Heart left ventricle (tissue), 16 donors: Measurements from ENCODE around the gene POU2AF2. TPM values are rescaled to one million over a fixed set of nuclear protein-coding genes. Genes with fewer than 3 reads are reported as not detected.

Source experiments
- ATAC-seq, 4 donors: fragments of 200-7000 bp; cut with Tn5 transposase; one replicate each; pipeline ENCODE4 v1.9.1; 2020 to 2022; ENCODE audit warnings: moderate library complexity in 4 of 4, mild to moderate bottlenecking in 3 of 4, moderate number of reproducible peaks in 1 of 4
- DNase-seq, 5 donors: peaks; one replicate each; pipeline ENCODE4 v3.0.0-alpha.2; 2020
- H3K27ac ChIP-seq, 12 donors: fragments of 200-600 bp; sonication (generic) in 4 of 12; one replicate each; pipeline versions ENCODE4 v1.5.0 to v1.8.0; 2016 to 2022; ENCODE audit warnings: mild to moderate bottlenecking in 2 of 12
- H3K27me3 ChIP-seq, 9 donors: fragments of 200-600 bp; sonication (generic) in 2 of 9; one replicate each; pipeline versions ENCODE4 v1.5.1 to v1.8.0; 2016 to 2022; ENCODE audit warnings: mild to moderate bottlenecking in 3 of 9
- H3K36me3 ChIP-seq, 9 donors: fragments of 200-600 bp; sonication (generic) in 2 of 9; one replicate each; pipeline versions ENCODE4 v1.5.0 to v1.8.0; 2018 to 2022; ENCODE audit warnings: mild to moderate bottlenecking in 2 of 9
- H3K4me1 ChIP-seq, 12 donors: fragments of 200-600 bp; sonication (generic) in 4 of 12; one replicate each; pipeline versions ENCODE4 v1.5.0 to v1.8.0; 2016 to 2022; ENCODE audit warnings: mild to moderate bottlenecking in 3 of 12
- H3K4me3 ChIP-seq, 12 donors: fragments of 200-600 bp; sonication (generic) in 4 of 12; one replicate each; pipeline versions ENCODE4 v1.5.0 to v1.8.0; 2017 to 2022; ENCODE audit warnings: mild to moderate bottlenecking in 9 of 12, moderate library complexity in 4 of 12
- H3K9me3 ChIP-seq, 12 donors: fragments of 200-600 bp; sonication (generic) in 4 of 12; one replicate each; pipeline versions ENCODE4 v1.5.0 to v1.8.0; 2016 to 2022; ENCODE audit warnings: mild to moderate bottlenecking in 1 of 12
- POLR2A ChIP-seq, 2 donors: fragments of 450-650 bp; IDR thresholded peaks; one replicate each; pipeline ENCODE4 v1.6.1; 2017; ENCODE audit warnings: antibody characterized with exemption in 2 of 2, mild to moderate bottlenecking in 2 of 2, moderate library complexity in 2 of 2
- WGBS, 4 donors: extraction: QIAGEN DNeasy Blood & Tissue Kit in 2 of 4; methylation state at CpG; one replicate each; pipeline versions ENCODE4 v1.1.5 to v1.1.7; 2013 to 2018; 5-methylcytosine and 5-hydroxymethylcytosine counted together
- intact Hi-C, 10 donors: fragments of 100-400 bp; cut with DNase I; formaldehyde crosslinking; loops; one replicate each; pipeline versions ENCODE4 v1.11.1 to v1.14.2; 2022
- polyA plus RNA-seq, 2 donors: library from polyadenylated mRNA; stranded (reverse); fragments of 200-250 nt; gene quantifications; one replicate each; pipeline ENCODE4 v1.2.3, GENCODE V29; 2013
- total RNA-seq, 9 donors: library from RNA; depleted of rRNA in 2 of 9; stranded (reverse); fragments of >200 nt in 2 of 9; fragmentation: NEBNext Ultra II Directional in 3 of 9; extraction: Animal tissue kit (Norgen Biotek cat#: 25700) in 3 of 9; gene quantifications; one replicate each; pipeline versions ENCODE4 v1.1.0 to v1.2.4, GENCODE V29; 2016 to 2023
- TF ChIP-seq, protein P1 (sequence below), 12 donors: fragments of 200-600 bp; sonication (generic) in 4 of 12; IDR thresholded peaks; one replicate each; pipeline versions ENCODE4 v1.5.0 to v1.8.0; 2018 to 2022; ENCODE audit warnings: antibody characterized with exemption in 12 of 12, mild to moderate bottlenecking in 5 of 12
- donor health status: ischemic (EF 13 %, LVEDD 7.1; RV severe dilation, severe dysfunction).
- donor health status: healthy with polysubstance abuse.
- donor health status: DM: no; HTN: yes; CAD: no.
- donor health status: DM: no; HTN: no; CAD: no.
- donor health status: ischemic (EF 25% LVEDD 6.9; RV normal size, moderate dysfunction).
- donor health status: ischemic (EF 25% LVEDD 5.7; RV mildly dilated, moderate dysfunction).
- donor health status: healthy.
- donor health status: DM: yes; HTN: yes; CAD: no.
- donor health status: ischemic (EF 35%, LVEDD 5.7; RV mildly dilated, moderate dysfunction).
- donor health status: nonischemic (EF 11% LVEDD 7.7; RV severe dilation, severe dysfunction).
- donor health status: DM: yes; HTN: yes; CAD: no.
- donor health status: PGD.
- donor health status: ischemic (EF 29% LVEDD 5.4; RV normal size, mild dysfunction).
- donor health status: nonischemic (EF 23%, LVEDD 6.1; RV moderate dilation, normal function).

POU2AF2 gene
- total and polyA plus RNA-seq, 11 donors: not detected

DNA sequence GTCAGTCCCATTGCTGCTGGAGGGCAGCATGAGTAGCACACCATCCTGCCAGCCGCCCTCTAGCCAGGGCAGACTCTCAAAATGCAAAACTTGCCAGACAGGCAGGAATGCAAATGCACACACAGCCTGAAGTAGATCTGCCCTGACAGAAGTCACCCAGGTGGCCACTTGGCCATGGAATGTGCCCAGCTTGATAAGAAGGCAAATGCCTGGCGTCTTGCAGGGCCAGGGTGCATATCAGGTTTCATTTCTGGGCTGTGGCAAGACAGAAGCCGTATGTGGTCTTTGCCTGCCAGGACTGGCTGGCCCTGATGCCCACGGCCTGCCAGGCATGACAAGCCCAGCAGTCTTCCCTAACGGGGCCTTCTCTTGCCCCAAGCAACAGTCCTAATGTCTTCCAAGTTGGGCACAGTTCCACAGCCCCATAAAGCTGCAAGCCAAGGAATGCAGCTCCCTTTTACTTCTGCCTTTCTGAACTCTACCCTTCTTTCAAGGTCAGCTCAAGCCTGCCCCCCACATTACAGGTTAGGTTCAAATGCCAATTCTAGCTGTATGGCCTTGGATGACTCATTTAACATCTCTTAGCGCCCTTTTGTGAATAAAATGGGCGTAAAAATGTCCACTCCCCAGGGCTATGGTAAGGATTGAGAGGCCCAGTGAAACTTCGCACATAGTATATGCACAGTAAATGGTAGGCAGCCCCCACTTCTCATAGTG is 82.5 kb downstream of the POU2AF2 start:
- peak; percentile 25 to 76 (median 49) for DNase-seq
- no peaks in the 10 kb centered on the region for H3K9me3 ChIP-seq
- H3K4me1 ChIP-seq: peaks cover 0 to 38% (median 0%) of the 10 kb centered on the region in 12 donors
- peak; percentile 59 to 85 (median 82) for ATAC-seq
- TF ChIP-seq, protein P1, sequence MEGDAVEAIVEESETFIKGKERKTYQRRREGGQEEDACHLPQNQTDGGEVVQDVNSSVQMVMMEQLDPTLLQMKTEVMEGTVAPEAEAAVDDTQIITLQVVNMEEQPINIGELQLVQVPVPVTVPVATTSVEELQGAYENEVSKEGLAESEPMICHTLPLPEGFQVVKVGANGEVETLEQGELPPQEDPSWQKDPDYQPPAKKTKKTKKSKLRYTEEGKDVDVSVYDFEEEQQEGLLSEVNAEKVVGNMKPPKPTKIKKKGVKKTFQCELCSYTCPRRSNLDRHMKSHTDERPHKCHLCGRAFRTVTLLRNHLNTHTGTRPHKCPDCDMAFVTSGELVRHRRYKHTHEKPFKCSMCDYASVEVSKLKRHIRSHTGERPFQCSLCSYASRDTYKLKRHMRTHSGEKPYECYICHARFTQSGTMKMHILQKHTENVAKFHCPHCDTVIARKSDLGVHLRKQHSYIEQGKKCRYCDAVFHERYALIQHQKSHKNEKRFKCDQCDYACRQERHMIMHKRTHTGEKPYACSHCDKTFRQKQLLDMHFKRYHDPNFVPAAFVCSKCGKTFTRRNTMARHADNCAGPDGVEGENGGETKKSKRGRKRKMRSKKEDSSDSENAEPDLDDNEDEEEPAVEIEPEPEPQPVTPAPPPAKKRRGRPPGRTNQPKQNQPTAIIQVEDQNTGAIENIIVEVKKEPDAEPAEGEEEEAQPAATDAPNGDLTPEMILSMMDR (IDR thresholded peaks at IDR 0.05): no peak
- TF ChIP-seq POLR2A (IDR thresholded peaks at IDR 0.05): no peak
- H3K27ac ChIP-seq: peak overlapping the region in 5 of 12 donors; percentile 3 to 45 (median 20)
- H3K36me3 ChIP-seq: no peaks in the 10 kb centered on the region
- H3K27me3 ChIP-seq: no peaks in the 10 kb centered on the region
- no peak overlapping the region for H3K4me3 ChIP-seq
- 56 to 72% (median 62%) methylated on average over 7 to 8 of the region's 8 CpGs for whole genome bisulfite sequencing, 4 donors
- intact Hi-C loops: no loop called here

DNA sequence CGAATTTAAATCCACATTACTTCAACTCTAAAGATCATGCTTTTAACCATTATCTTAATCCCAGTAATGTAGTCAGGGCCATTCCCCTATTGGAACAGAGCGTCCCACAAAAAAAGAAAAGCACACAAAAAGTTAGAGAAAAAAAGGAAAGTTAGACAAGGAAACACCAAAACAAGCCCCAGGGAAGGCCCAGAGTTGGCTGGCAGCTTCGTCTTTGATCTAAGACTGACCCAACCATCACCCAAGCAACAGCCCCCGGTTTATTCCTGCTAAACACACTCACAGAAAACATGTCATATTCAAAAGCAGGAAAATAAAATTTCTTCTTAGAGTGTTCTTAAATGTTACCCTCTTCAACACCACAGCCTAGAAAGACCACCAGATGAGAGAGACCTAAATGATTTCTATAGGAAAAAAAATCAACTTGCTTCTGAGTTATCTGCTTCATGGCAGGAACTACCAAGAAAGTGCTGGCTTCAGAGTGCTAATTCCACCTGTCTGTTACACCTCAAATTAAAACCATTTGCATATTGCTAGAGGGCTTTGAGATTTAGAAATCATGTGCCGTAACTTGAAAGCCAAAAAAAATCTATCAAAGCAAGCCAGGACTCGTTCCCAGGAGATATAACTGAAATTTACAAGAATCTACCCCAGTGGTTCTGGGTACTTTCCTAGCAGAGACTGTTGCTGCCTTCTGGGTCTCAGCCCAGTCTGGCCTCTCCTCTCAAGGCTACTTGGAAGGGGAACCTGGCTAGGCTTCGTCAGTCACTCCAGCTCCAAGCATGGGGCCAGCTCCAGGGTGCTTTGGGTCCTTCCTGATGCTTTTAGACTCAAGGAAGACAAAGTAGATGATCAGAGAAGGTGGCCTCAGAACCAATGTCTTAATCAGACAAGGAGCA is 84.0 kb downstream of the POU2AF2 start:
- DNase-seq: peak in 2 of 5 donors; percentile 21 to 69
- Histone ChIP-seq H3K9me3 (no peaks in the 10 kb centered on the region), H3K27me3 (no peaks in the 10 kb centered on the region), H3K27ac (peak overlapping the region in 1 of 12 donors; percentile 53), H3K36me3 (no peaks in the 10 kb centered on the region), H3K4me1 (peaks cover 0 to 33% (median 0%) of the 10 kb centered on the region in 12 donors), H3K4me3 (no peak overlapping the region)
- TF ChIP-seq, protein P1 (IDR thresholded peaks at IDR 0.05): no peak
- no peak for TF ChIP-seq POLR2A (IDR thresholded peaks at IDR 0.05)
- ATAC-seq: peak in 3 of 4 donors; percentile 15 to 36 (median 33)
- intact Hi-C loops: no loop called here
- 74 to 80% (median 77%) methylated on average over 7 of the region's 7 CpGs for WGBS, 4 donors

DNA sequence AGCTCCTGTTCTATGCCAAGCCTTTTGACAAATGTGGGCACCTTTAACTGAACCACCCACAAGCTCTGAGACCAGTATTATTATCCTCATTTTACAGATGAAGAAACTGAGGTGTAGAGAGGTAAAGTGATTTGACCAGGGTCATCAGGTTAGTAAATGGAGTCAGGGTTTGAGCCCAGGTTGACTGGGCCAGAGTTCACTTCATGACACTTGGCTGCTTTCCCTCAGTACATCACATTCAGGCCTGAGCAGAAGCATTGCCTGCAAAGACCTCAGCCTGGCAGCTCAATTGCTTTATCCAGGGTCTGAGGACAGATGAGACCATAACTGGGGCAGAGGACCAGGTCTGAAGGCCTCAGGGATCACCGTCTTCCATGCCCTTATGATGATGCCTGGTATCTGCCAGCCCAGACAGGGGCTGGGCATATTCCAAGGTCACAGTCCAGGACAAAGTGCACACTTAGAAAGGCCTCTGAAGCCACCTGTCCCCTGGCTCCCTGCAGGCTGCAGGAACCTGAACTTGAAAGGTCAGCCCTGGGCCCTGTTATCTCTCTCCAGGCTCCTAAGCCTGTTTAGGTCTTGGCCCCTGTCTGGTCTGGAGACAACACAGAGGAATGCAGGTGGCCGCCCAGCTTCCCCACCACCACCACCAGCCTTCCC is 84.8 kb downstream of the POU2AF2 start:
- 82 to 94% (median 84%) methylated on average over 2 of the region's 2 CpGs for WGBS, 4 donors
- no peak for ATAC-seq
- DNase-seq: no peak
- no peaks in the 10 kb centered on the region for H3K27me3 ChIP-seq
- H3K4me1 ChIP-seq: peaks cover 0 to 34% (median 0%) of the 10 kb centered on the region in 12 donors
- no peak for TF ChIP-seq POLR2A (IDR thresholded peaks at IDR 0.05)
- TF ChIP-seq, protein P1 (IDR thresholded peaks at IDR 0.05): no peak
- H3K4me3 ChIP-seq: no peak overlapping the region
- peak overlapping the region in 1 of 12 donors; percentile 53 for H3K27ac ChIP-seq
- no peaks in the 10 kb centered on the region for H3K36me3 ChIP-seq
- intact Hi-C loops: no loop called here
- no peaks in the 10 kb centered on the region for H3K9me3 ChIP-seq
